GM12801 (cell line): ENCODE data around the gene ENOSF1.

Source experiments
- CTCF ChIP-seq: IDR thresholded peaks from one replicate; pipeline ENCODE4 v1.5.1; 2011; ENCODE audit warnings: control low read depth; ENCODE audit not compliant: insufficient read length; ENCODE audit errors: extremely low read depth

The ENOSF1 gene

GRCh38 chr18:683531-683930 is 28.9 kb downstream of the ENOSF1 start:
- no peak for TF ChIP-seq CTCF

- TF ChIP-seq CTCF = no peak
Measured at GRCh38 chr18:682833-683232, 29.6 kb downstream of the ENOSF1 start.

- no peak for TF ChIP-seq CTCF
Measured at GRCh38 chr18:681985-682384, 30.4 kb downstream of the ENOSF1 start.

- TF ChIP-seq CTCF = no peak
Measured at GRCh38 chr18:680392-680791, 32.0 kb downstream of the ENOSF1 start.

- TF ChIP-seq CTCF = no peak
Measured at GRCh38 chr18:679516-679915, 32.9 kb downstream of the ENOSF1 start.

GRCh38 chr18:678482-679182 is 33.8 kb downstream of the ENOSF1 start:
- no peak for TF ChIP-seq CTCF

GRCh38 chr18:677951-678381 is 34.5 kb downstream of the ENOSF1 start:
- TF ChIP-seq CTCF = no peak

- TF ChIP-seq CTCF = no peak
Measured at GRCh38 chr18:677145-677544, 35.3 kb downstream of the ENOSF1 start.
